SW480 (cell line): Measurements from ENCODE around the gene SNX19.
"Not testable (repeated sequence)": the region's sequence is repeated elsewhere in the genome, so short reads cannot be mapped to it uniquely, and the experiment has no call there.

Experiments
- DNase-seq: peaks from one replicate; pipeline ENCODE4 v3.0.0-alpha.2; 2016; ENCODE audit warnings: low spot score

The SNX19 gene, protein sequence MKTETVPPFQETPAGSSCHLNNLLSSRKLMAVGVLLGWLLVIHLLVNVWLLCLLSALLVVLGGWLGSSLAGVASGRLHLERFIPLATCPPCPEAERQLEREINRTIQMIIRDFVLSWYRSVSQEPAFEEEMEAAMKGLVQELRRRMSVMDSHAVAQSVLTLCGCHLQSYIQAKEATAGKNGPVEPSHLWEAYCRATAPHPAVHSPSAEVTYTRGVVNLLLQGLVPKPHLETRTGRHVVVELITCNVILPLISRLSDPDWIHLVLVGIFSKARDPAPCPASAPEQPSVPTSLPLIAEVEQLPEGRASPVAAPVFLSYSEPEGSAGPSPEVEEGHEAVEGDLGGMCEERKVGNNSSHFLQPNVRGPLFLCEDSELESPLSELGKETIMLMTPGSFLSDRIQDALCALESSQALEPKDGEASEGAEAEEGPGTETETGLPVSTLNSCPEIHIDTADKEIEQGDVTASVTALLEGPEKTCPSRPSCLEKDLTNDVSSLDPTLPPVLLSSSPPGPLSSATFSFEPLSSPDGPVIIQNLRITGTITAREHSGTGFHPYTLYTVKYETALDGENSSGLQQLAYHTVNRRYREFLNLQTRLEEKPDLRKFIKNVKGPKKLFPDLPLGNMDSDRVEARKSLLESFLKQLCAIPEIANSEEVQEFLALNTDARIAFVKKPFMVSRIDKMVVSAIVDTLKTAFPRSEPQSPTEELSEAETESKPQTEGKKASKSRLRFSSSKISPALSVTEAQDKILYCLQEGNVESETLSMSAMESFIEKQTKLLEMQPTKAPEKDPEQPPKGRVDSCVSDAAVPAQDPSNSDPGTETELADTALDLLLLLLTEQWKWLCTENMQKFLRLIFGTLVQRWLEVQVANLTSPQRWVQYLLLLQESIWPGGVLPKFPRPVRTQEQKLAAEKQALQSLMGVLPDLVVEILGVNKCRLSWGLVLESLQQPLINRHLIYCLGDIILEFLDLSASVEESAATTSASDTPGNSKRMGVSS

DNA sequence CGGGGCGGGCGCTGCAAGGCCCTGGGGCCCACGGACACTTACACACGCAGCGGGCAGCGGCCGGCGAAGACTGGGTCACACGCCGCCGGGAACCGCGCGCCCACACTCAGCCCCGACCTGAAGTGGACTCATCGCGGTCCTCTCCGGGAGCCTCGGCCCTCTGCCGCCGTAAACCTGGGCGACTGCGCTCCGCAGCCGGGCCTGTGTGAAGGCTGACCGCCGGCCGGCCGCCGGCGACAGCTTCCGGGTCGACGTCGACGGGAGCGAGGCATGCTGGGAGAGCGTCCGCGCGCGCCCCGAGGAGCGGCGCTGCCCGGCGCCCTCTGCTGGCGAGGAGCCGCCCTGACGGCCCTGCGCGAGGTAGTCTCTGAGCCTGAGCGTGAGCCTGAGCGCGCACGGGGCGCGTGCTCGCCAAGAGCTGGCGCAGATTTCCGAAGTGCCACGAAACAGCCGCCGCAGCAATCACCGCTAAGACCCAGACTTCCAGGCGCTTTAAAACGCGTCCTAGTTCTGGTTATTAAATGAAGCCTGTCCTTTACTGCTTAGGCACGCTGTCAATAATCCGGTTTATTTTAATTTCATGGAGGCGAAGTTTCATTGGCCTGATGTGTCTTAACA, at the start of gene SNX19:
Gene SNX19 (minus strand): TSS at position 242 of the 618 bp plus-strand sequence. CDS start 540 bp downstream, outside the sequence.
- peak; percentile 85 for DNase-seq

DNA sequence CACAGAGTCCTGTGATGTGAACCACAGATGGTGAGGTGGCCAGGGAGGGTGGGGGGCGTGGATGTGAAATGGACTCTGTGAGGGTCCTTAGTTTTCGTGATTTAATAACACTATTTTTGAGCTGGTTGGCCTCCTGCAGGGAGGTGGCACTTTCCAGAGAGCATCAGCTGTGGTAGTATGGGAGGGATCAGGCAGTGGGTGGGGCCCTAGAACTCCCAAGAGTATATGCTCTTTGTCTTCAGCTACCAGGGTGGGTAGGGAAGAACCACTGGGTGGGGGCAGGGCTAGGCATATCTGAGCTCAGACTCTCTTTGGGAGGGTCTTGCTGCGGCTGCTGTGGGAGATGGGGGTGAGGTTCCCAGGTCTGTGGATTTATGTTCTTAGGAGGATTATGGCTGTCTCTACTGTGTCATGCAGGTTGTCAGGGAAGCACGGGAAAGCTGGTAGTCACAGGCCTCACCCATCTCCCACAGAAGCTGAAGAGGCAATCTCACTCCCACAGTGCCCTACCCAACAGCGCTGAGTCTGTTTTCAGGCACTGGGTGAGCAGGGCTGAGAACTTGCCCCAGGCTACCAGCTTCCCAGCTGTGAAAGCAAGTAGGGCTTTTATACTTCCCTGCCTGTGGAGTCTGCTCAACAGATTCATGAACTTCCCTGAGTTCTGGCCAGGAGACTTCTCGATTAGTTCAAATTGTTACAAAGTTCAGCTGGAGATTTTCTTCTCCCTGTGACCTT, 47.9 kb upstream of the SNX19 start:
- DNase-seq = no peak

DNA sequence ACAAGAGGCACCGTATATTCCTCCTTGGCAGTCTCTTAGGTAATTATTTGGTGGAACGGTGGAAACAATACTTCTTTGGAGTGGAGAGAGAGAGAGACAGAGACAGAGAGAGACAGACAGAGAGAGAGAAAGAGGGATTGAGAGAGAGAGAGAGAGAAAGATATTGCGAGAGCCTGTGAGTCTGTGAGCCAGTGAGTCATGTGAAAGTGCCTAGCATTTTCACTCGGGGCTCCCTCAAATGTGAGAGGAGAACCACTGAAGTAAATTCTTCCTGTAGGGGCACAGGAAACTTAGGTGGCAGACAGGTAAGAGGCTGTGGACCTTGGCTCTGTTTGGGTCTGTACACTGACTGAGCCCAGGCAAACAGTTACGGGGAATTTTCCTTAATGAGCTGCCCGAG, 31.6 kb upstream of the SNX19 start:
- DNase-seq = no peak

DNA sequence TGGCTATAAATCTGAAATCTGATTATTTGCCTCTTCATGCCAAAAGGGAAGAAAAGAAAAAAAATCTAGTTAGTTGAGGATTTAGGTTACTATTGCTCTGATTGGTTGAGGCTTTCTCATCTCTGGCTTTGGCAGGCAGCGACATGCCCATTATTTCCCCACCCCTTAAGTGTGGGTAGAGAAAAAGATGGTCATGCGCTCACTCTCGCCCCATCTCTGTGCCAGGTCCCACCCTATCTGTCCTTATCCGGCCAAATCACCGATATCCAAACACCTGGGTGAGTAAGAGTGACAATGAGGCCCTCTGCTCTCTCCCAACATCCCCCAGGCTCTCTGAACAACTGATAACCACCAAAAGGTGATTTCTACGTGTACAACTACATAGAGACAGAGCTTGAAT, 31.2 kb upstream of the SNX19 start:
- no peak for DNase-seq

DNA sequence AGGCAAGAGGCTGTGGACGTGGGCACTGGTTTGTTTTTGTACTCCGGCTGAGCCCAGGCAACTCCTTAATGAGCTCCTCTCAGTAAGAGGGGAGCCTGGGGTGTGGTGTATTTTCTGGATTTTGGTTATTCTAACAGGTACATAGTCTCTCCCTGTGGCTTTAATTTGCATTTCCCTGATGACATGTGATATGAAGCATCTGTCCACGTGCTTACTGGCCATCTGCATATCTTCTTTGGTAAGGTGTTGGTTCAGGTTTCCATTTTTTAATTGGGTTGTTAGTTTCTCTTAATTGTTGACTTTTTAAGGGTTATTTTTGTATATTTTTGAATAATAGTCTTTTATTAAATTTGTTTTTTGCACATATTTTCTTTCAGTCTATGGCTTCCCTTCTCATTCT, 30.8 kb upstream of the SNX19 start:
- DNase-seq = no peak

DNA sequence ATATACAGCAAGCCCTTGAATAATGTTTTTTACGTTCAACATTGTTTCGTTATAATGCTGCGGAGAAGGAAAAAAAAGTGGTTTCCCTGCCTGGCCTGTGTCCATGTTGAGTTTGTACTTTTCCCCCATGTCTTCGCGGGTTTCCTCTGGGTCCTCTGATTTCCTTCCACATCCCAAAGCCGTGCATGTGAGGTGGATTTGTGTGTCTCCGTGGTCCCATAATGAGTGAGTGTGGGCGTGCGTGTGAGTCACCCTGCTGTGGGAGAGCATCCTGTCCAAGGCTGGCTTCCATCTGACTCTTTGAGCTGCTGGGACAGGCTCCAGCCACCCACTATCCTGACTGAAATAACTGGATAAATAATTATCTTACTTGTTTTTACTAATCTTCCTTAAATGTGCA, 29.6 kb upstream of the SNX19 start:
- DNase-seq = peak; percentile 28

DNA sequence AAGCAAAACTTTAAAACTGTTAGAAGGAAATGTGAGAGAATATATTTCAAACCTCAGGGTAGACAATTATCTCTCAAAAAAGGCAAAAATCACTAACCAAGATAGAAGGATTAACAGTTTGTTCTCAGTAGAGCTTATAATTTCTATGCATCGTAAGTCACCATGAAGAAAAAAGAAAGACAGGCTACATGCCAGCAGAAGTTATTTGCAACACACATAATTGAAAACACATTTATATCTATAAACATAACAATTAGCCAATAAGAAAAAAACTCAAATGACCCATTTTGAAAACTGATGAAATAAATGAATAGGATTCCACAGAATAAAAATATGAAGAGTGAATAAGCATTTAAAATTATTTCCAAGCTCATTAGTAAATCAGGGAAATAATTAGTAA, 24.4 kb upstream of the SNX19 start:
- no peak for DNase-seq

DNA sequence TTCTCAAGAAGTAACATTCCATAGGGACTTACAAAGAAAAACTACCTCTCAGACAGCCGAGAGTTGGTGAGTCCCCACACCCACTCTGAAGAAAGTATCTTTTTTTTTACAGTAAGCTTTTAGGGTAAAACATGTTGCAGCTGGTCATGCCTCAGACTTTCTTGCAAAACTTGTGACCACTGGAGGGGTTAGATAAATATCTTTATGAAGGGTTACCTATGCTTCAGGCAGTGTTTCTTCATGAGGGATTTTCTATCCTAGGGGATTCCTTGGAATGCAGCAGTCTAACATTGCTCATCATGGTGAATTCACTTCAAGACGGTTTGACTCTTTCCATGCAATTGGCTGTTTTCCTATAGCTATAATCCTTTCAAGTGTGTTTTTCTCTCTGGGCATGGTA, 20.8 kb upstream of the SNX19 start:
- no peak for DNase-seq

DNA sequence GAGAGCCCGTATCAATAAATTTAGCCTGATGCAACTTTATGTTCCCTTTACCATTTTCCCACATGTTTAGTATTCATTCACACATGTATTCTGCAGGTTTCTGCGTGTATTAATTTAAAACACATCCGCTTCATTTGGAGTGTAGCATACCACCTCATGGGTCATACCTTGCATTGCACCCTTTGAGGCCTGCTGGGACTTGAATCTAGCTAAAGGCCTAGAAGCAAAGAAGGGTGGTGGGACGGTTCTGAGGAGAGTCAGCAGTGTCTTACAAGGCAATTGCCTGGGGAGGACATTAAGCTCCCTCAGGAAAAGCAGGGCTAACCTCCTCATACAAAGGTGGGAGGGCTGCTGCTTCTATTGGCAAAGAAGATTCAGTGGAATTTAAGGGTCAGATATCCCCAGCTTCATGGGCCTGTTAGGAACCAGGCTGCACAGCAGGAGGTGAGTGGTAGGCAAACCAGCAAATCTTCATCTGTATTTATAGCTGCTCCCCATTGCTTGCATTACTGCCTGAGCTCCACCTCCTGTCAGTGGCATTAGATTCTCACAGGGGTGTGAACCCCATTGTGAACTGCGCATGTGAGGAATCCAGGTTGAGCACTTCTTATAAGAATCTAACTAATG, 15.9 kb upstream of the SNX19 start:
- DNase-seq = no peak

DNA sequence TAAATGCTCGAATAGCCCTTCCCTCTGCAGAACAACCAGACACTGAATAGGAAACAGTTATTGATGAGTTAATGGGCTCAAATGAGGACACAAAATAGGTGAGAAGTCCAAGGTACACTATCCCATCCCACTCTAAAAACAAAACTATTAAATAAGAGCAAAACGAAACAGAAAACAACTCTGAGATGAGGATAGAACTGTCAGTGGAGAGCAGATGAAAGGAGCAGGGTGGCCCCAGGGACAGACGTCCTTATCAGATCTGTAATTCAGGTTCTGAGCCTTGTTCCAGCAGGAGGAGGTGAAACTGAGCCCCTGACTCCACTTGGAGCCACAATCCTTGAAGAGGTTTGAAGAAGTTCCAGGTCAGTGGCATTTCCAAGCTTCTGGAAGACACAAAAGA, 8.5 kb upstream of the SNX19 start:
- no peak for DNase-seq

DNA sequence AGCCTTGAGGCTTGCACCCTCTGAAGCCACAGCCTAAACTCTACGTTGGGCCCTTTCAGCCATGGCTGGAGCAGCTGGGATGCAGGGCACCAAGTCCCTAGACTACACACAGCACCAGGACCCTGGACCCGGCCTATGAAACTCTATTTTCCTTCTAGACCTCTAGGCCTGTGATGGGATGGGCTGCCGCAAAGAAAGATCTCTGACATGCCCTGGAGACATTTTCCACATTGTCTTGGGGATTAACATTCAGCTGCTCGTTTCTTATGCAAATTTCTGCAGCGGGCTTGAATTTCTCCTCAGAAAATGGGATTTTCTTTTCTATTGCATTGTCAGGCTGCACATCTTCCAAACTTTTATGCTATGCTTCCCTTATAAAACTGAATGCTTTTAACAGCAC, 4.3 kb upstream of the SNX19 start:
- not testable (repeated sequence) for DNase-seq

DNA sequence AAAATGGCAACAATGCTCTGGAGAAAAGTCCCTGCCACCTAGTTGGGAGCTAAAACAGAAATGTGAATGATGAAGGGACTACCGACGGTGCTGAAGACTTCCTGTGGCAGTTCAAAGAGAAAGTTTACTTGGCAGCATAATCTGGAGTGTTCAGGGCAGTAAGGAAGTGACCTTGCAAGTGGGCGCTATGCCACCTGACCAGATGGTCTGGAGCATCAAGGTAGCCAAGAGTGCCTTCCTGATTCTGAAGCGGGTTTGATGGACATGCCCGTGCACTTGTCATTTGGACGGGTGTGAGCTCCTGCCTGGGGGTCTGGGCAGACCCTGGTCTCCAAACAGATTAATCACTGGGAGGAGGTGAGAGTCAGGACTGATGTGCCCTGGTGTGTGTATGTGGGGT, 1.8 kb upstream of the SNX19 start:
- DNase-seq = no peak

DNA sequence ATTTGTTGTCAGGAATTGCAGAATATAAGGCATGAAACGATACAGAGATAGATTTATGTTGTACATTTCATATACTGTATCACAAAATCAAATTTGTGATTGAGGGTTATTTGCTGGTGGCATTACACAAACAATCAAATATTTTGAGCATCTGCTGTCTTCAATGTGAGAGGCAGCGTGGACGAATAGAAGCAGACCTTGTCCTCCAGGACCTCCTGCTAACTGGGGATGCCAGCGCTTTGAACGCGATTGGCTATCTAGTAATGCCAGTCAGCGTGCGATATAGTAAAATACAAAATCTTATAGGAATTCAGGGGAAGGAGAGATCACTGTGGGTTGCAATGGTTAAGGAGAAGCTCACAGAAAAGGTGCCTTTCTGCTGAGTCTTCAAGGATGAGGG, 631 bp upstream of the SNX19 start:
- no peak for DNase-seq

DNA sequence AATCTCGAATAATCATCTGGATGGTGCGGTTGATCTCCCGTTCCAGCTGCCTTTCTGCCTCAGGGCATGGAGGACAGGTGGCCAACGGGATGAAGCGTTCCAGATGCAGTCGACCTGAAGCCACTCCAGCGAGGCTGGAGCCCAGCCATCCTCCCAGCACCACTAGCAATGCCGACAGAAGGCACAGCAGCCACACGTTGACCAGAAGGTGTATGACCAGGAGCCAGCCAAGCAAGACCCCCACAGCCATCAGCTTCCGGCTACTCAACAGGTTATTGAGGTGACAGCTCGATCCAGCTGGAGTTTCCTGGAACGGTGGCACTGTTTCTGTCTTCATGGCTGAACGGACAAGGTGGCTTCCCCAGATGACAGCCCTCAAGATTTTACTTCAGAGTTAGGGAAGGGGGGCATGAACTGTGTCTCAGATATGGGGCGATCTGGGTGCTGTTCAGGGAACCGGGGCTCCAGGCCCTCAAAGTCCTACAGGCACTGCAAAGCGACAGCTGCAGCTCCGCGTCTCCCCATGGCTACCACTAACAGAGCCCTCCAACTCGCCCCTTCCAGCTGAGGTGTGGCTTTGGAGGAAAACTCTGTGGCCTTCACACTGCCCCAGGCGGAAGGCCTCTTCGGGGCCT, 559 bp downstream of the SNX19 start:
- DNase-seq = no peak

DNA sequence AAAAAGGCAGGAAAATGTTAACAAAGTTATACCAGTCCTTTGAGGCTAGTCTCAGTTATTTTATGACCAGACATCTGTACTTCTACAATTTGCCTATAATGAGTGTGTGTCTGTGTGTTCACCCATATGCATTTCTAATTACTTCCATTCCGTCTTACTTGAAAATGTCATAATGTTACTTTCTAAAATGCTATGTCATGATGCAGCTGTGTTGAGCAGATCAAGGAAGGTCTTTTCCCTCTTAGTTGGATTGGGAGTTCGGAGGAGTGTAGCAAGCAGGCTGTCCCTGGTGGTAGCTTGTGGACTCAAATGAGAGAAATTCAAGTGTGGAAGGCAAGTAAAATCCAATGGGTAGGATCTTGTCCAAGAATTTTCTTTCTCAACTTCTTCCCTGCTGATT, 3.0 kb downstream of the SNX19 start:
- DNase-seq = no peak

DNA sequence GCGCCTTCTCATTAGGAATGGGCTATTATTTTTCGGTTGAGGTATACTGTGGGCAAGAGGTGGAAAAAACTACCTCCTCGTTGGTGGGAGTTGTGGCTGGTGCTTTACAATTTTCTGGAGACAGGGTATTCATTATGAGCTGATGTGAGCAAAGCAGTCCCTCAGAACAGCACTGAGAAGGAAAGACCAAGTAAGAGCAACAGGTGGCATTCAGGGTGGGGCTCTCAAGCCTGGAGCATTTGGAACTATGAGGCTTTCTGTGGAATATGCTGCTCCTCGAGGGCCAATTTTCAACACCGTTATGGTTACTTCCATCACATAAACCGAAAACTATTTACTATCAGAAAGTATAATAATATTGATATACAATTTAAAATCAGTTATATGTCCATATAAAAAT, 3.7 kb downstream of the SNX19 start:
- no peak for DNase-seq

DNA sequence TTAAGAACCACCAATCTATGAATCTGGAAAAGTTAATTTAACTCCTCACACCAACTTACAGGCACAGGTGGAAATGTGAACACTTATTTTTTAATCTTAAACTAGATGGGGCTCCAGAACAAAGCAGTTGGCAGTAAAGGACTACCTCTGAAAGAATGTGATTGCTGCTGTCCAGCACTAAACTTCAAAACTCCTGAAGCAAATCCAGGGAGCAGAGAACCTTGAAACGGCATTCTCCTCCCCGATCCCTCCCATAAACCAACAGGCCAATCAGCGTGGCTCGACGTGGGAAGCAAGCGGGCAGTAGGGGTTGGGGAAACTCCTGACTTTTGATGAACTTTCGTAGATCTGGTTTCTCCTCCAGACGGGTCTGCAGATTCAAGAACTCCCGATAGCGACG, 5.0 kb downstream of the SNX19 start:
- DNase-seq = no peak

DNA sequence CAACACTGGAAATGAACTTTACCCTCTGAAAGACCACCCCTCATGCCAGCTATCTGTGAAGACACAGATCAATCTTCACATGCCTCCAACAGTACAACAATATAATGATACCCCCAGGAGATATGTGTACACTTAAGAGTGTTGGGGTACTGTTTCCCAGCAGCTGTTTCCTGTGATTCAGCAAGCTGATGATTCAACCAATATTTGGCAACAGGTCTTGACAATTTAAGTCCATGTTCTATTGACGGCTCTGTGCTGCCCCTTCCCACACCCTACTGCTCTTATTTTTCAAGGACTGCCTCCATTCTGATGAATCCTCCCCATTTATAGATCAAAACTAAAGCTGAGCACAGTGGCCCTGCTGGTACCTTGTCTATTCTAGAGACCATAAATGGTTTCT, 6.6 kb downstream of the SNX19 start:
- no peak for DNase-seq

DNA sequence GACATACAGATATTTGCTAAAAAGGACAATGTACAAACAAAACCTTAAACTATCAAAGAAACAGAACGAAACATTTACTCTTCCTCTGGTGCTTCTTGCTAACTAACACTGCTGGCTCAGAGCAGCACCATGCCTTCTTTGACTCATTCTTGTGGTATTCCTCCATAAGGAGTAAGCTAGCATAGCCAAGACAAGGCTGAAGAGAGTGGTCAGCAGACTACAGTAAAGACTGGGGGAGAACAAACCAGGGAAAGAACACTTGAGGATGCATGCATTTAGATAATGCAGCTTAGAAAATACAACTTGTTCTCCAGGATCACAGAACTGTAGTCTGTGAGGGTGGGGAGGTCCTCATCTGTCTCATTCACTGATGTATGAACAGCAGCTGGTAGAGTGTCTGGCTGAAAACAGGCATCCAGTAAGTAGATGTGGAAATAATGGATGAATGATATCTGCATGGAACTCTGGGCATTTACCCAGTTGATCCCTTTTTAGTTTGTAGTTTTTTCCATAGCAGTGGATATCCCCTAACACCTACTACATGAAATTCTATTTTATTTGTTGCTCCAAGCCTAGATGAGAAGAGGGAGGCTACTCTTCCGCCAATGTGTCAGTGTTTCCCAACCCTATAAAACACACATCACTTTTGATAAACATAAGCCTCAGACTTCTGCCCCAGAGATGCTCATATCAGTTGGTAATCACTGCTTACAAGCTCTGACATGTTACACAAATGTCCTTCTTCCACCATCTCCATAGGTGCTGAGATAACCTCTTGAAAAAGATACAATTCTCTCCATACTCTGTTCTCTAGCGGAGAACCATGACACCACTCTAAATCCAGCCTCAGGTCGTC, 7.3 kb downstream of the SNX19 start:
- DNase-seq = no peak

DNA sequence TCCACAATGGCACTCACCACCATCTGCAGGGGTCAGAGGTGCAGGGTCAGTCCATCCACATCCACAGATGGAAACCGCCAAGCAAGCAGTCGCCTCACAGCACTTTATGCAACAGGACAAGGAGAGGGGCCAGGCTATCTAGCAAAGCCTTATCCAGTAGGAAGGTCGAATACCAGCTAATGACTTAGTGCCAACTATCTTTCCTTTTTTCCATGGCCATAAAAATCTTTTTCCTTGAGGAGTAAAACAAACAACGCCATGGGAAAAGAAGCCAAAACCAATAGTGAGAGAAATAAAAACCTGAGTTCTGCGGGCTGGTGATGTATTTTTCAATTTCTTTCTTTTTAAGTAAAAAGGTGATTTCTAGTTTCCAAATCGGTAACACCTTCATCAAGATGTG, 8.2 kb downstream of the SNX19 start:
- DNase-seq = no peak
